ENCODE data around the gene WEE1.

WEE1 gene

DNA sequence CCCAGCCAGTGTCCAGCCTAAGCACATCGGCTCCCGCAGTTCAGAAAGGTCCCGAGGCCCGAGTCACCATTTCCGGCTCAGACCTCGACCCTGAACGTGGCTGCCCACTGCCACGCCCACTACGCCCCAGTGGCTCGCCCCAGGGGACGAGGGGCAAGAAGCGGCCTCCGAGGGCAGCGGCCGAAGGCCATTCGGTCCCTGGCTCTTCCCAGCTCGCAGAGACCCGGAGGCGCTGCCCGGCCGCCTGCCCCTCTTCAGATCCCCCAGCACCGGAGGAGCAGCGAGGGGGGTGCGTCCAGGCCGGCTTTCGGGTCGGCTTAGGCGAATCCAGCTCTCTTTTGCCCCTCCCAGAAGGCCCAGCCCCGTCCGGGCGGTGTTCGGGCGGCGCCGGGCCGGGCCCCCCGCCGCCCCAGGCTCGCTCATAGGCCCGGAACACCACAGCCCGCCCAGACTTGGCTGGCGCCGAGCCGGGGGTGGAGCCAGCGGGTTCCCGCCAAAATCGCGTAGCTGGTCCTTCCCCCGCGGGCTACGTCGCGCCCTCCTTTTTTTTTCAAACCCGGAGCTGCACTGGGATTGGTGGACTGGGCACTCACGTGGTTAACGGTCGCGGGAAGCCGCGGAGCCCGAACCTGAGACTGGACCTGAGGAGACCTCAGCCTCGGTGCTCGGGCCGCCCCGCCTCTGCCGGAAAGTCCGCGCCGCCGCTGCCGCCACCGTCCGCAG lies at the start of gene WEE1:
Gene WEE1 (plus strand): TSS at position 619 of the 723 bp plus-strand sequence. CDS start 264 bp downstream, outside the sequence.
- peak; percentile 97 for DNase-seq (ENCODE audit: extremely low read depth, low read depth)
- TF ChIP-seq, protein P1, sequence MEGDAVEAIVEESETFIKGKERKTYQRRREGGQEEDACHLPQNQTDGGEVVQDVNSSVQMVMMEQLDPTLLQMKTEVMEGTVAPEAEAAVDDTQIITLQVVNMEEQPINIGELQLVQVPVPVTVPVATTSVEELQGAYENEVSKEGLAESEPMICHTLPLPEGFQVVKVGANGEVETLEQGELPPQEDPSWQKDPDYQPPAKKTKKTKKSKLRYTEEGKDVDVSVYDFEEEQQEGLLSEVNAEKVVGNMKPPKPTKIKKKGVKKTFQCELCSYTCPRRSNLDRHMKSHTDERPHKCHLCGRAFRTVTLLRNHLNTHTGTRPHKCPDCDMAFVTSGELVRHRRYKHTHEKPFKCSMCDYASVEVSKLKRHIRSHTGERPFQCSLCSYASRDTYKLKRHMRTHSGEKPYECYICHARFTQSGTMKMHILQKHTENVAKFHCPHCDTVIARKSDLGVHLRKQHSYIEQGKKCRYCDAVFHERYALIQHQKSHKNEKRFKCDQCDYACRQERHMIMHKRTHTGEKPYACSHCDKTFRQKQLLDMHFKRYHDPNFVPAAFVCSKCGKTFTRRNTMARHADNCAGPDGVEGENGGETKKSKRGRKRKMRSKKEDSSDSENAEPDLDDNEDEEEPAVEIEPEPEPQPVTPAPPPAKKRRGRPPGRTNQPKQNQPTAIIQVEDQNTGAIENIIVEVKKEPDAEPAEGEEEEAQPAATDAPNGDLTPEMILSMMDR (IDR thresholded peaks at IDR 0.05; ENCODE audit: low read depth, low read length): no peak

DNA sequence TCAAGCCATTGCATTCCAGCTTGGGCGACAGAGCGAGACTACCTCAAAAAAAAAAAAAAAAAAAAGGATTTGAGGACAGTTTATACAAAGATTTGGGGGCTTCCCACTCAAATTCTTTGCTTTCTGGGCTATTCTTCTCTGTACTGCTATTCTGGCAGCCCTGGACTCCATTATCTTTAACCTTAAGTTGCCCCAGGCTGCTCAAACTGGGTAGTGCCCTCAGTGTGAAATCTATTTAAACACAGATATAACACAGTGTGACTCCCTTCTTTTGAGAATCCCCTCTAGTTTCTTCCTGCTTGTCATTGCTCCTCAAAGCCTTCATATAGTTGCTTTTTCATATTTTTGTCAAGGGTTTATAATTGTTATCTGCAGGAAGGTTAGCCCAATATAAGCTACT lies 49.5 kb upstream of the WEE1 start:
- TF ChIP-seq, protein P1 (IDR thresholded peaks at IDR 0.05; ENCODE audit: low read depth, low read length): no peak
- DNase-seq (ENCODE audit: extremely low read depth, low read depth): no peak

DNA sequence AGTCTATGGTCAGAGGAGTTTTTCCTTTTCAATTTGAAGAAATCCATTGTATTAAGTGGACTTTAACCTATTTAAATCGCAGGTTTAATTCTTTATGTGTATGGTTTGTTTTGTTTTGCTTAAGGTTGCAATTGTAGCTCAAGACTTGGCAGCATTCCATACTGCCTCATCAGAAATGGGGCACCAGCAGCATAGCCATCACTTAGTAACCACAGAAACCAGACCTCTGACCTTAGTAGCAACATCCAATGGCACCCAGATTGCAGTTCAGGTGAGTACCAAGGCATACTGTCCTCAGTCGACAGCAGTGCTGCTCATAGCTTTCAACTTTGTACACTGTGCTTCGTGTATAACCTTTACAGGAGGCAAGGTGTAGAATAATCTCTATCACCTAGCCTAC lies 48.4 kb upstream of the WEE1 start:
- no peak for DNase-seq (ENCODE audit: extremely low read depth, low read depth)
- TF ChIP-seq, protein P1 (IDR thresholded peaks at IDR 0.05; ENCODE audit: low read depth, low read length): no peak

DNA sequence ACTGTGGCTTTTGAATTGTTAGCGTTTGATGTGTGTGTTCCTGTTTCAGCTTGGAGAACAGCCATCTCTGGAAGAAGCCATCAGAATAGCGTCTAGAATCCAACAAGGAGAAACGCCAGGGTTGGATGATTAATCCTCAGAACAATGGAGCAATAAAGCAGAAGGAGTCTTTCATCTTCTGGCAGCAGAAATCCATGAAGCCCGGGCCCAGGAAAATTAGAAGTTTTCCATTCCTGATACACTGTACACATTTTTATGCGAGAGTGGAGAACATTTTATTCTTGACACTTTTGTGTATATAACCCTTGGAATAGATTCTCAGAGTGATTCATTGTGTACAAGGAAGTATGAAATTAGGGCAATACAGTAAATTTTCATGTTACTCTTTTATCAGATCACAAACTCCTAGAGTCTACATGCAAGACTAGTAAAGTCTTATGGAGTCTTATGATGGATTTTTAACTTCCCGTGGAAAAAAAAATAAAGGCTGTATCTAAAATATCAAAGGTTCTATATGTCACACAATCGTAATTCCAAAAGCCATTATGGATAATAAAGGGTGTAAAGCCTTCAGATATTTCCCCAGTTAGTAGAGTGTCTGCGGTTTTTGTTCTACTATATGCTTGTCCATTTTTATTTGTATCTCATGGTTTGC lies 45.9 kb upstream of the WEE1 start:
- peak; percentile 49 for DNase-seq (ENCODE audit: extremely low read depth, low read depth)
- TF ChIP-seq, protein P1 (IDR thresholded peaks at IDR 0.05; ENCODE audit: low read depth, low read length): no peak

DNA sequence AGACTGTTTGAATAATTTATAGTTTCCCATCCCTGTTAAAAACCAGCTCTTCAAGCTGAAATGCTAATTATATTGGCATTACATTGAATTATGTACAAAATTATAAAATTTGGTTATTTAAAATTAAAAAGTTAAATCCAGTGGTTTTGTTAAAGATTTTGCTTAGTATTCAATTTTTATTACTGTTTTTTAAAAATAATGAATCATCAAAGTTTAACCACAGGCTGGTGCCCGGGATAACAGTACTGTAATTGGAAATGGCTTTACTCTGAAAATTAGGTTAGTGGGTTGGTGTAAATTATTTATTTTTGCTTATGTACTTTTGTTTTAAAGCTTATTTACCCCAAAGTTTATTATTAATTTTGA lies 45.4 kb upstream of the WEE1 start:
- TF ChIP-seq, protein P1 (IDR thresholded peaks at IDR 0.05; ENCODE audit: low read depth, low read length): no peak
- no peak for DNase-seq (ENCODE audit: extremely low read depth, low read depth)

DNA sequence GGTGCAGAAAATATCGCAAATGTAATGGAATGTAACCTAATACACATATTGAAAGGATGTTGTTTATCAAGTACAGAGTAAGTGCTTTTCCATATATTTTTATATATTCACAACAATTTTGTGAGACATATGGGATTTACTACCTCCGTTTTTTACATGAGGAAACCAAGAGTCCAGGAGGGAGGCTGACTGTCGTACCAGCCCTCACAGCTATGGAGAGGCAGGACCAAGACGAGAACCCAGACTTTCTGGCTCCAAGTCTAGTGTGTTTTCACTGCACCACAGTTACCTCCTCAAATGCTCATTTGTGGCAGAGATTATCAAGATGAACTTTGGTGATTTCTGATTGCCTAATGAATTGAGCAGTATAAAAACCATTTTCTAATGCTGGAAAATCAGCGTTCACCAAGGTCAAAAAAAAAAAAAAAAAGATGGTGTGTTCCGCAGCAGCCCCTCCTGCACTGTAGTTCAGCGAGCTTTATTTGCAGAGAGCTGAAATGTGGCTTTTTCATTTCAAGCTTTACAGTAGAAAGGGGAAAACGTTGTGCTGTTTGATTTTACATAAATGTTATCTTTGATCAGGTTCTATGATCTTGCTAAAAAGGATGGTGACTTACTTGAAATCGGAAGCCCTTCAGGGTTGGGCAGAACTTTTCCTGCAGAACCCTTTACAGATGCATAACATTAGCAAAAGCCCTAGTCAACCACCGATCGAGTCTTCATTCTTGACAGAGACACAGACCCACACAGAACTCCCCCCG lies 44.7 kb upstream of the WEE1 start:
- TF ChIP-seq, protein P1 (IDR thresholded peaks at IDR 0.05; ENCODE audit: low read depth, low read length): no peak
- no peak for DNase-seq (ENCODE audit: extremely low read depth, low read depth)

DNA sequence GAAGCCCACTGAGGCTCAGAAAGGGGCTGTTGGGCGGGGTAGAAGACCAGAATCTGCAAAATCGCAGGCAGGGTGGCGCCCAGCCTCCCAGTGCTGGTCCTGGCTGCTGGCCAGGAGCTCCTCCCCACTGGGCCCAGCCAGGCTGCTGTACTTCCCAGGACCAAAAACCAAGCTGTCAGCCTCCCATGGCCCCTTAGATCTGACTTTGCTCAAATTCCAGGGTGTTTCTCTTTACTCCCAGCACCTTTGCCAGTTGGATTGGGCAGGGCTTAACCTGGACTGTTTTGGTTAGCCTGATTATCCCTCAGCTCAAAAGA lies 44.2 kb upstream of the WEE1 start:
- TF ChIP-seq, protein P1 (IDR thresholded peaks at IDR 0.05; ENCODE audit: low read depth, low read length): no peak
- no peak for DNase-seq (ENCODE audit: extremely low read depth, low read depth)

Measured in AG09319 (cell line).